HG03521 (cell line): ENCODE results near the gene TTLL5.

Experiments
- ATAC-seq: cut with Tn5 transposase; IDR thresholded peaks from one replicate; pipeline ENCODE4 v1.9.1; 2021; ENCODE audit warnings: mild to moderate bottlenecking, moderate library complexity; ENCODE audit not compliant: unreplicated experiment

TTLL5 gene

DNA sequence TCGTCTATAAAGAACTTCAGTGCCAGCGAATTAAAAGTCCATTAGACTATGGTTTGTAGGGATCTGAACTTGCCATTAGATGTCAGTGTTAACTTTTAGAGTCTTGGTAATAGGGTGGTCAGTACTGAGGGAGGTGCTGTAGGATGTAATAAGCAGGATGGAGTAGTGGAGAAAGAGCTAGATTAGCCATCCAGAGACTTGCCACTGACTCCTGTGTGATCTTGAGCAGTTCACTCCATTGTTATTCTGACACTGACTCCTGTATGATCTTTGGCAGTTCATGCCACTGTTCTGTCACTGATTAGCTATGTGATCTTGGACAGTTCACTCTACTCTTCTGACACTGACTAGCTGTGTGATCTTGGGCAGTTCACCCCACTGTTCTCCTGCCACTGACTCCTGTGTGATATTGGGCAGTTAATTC is 133.6 kb downstream of the TTLL5 start:
- ATAC-seq = no peak

DNA sequence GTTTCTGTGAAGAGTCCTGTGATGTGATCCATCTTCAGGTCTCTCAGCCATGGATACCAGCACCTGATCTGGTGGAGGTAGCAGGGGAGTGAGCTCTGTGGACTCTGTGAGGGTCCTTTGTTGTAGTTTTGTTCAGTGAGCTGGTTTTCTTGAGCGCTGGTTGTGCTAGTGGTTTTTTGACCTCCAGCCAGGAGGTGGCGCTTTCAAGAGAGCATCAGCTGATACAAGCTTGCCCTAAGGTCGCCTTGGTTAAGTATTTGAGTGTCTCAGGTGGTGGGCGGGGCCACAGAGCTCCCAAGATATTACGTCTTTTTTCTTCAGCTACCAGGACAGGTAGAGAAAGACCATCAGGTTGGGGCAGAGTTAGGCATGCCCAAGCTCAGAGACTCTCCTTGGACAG is 139.7 kb downstream of the TTLL5 start:
- no peak for ATAC-seq

DNA sequence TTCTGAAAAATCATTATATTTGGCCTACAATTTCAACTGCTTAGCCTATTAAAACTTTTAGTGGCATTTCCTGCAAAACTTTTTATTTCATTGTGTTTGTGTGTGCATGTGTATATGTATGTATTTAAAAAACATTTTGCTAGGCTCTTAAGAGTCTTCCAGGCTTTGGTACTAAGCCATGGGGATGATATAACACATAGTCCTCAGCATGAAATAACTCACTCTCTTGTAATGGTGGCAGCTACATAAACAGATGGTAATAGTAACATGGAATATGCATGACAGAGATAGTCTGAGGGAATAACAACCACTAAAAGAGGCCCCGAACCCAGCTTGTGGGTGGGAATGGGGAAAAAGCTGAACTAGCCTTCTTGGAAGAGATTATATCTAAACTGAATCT is 141.4 kb downstream of the TTLL5 start:
- ATAC-seq = no peak

DNA sequence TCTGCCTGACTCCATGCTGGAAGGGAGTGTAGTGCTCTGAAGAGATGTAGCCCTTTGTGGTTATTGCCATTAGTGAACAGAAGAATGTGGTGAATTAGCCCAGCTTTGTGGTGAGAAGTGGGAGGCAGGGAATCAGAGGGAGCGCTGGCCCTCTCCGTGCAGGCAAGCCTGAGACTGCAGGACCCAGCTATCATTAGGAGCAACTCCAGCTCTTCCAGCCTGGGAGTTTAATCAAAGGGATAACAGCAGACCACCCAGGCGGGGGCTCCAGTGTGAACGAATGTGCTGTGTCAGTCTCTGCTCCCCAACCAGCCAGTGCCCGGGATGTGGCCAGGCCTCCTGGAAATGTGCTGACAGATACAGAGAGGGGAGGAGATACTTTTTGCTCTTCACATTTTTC is 142.7 kb downstream of the TTLL5 start:
- ATAC-seq = no peak

DNA sequence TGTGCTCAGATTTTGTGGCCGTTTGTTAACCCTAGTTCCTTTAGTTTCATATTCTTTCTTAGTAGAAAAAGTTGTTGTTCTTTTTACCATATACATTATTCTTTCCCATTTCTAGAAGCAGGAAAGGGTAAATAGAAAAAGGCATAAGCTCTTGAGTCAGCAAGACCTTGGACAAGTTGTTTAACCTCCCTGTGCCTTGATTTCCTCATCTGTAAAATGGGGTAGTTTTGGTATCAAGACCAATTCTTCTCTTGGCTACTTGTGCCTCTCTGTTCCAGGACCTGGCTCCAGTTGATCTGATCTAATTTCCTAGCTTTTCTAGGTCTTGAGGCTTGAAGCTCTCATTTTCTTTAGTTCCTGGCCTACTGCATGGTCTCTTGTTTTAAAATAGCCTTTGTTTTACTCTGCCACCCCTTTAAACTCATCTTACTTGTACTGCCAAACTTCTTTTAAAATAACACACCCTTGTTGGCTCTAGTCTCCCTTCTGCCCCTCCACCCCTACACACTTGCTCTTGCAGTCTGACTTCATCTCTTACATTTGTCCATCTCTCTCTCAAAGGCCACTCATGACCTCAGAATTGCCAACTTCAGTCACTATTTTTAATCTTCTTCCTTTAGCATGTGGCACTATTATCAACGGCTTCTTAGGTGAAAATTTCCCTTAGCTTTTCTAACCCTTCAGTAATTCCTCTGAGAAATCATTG is 143.7 kb downstream of the TTLL5 start:
- no peak for ATAC-seq

DNA sequence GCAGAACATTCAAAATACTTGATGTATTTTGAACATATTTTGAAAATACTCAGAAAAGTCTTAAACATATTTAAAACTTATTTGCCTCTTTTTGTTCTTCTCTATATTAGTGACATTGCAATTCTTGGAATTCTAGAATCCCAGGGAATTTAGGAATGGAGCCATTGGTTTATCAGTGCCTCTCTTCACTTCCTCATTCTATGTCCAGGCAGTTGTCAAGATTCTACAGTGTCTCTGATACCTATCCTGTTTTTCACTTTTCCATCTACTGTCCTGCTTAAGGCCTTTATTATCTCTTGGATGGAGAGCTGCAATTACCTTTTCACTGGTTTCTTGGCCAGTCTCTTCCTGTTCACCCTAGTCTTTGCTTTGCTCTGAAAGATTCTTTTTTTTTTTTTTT is 144.6 kb downstream of the TTLL5 start:
- ATAC-seq = no peak

DNA sequence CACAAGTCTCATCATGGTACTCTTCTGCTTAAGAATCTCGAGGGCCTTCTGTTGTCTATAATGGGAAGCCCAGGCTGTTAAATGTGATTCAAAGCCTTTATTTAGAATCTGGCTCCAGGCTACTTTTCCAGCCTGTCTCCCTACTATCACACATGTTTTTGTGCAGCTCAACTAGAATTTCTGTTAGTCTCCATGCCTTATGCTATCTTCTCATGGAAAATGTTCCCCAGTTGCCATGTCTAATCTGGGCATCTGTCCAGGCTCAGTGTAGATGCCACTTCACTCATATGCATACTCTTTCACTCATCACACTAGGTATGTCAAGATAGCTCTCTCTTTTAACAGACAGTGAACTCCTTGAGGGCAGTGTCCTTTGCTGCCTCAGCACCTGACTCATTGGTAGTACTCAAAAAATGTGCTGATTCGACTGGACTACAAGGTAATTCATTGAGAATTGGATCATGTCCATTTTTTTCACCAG is 145.3 kb downstream of the TTLL5 start:
- no peak for ATAC-seq

DNA sequence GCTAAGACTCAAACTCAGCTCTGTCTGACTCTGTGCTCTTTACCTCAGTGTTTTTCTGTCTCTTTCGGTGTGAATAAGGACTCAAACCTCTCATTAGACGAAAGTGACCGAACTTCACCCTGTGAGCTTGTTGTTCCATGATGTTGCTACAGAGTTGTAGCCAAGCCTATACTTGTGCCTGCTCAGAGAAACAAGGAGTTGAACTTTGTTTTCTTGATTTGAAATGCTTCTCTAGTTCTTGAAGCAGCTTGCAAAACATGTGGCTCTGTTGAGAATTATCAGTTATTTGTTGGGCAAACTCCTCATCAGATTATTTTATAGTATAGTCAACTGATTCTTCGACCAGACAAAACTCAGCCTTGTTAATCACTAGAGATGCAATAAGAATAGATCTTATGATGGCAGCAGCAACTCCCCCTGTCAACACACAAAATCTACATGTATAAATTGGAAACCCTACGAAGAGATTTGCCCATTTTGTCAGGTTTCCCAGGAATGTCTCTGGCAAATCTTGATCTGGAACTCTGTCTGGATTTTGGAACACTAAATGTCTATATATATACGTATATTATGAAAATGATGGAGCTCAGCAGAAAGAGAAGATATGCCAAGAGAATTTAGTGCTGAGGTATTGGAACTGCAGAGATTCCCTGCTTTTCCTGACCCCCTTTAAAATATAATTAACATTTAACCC is 146.8 kb downstream of the TTLL5 start:
- no peak for ATAC-seq

DNA sequence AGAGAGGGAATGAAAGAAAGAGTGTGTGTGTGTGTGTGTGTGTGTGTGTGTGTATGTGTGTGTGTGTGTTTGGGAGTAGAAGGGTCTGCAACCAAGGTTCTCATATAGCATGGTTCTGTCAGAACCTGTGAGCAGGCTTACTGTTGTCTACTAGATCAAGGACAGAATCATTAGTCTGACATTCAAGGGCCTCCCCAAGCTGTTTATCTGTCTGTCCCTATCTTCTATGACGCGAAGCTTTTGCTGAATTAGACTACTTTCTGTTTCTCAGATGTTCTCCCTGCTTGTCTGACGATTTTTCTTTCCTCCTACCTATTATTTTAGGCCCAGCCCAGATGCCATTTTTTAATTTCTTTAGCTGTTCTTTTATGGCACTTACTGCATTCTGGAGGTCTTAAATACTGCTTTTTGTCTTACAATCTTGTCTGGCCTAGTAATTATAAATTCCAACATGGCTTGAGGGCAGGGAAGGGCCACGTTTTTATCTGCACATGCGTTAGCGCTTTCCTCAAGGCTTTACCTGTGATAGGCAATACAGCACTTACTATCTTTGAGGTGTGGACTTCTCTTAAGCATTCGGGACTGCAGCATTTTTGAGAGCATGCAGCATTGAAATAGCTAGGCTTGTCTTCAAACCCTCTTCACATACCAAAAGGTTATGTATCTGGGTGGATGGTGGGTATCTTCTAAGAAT is 150.2 kb downstream of the TTLL5 start:
- no peak for ATAC-seq

DNA sequence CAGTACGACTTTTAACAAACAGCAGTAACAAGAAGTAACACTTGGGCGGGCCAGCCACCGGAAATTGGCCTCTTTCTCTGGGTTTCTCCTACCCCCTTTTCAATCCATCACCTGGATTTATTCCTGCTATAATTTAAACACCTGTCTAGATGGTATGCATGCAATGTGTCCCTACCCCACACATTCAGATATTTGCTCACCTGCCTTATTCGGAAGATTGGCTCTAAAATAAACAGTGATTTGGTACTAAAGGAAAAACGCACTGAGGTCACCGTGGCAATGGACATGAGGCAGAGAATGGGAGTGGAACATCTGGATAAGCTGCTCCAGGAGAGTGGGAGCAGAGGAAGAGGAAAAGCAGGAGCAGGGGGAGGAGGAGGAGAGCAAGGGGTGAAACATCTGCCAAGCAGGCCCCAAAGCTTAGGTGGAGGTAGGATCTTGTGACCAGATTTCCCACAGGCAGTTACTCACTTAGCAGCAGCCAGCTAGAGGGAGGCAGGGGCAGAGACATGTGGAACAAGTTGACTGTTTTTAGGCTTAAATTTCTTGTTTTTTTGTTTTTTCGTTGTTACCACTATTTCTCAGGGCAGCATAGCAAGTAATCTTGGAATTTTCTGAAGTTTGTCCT is 150.9 kb downstream of the TTLL5 start:
- no peak for ATAC-seq

DNA sequence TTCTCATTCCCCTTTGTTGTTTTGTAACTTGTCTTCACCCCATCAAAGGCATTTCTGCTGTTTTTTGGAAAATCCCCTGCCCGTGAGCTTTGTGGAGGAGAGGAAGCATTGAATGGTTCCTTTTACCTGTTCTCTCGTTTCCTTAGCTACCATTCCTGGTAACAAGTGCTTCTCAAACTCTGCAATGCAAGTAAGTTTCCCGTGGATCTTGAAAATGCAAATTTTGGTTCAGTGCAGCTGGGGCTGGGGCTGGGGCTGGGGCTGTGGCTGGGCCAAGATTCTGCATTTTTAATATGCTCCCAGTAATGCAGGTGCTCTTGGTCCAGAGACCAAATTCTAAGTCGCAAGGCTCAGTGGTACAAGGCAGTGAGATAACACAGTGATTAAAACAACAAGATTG is 151.6 kb downstream of the TTLL5 start:
- ATAC-seq = no peak

DNA sequence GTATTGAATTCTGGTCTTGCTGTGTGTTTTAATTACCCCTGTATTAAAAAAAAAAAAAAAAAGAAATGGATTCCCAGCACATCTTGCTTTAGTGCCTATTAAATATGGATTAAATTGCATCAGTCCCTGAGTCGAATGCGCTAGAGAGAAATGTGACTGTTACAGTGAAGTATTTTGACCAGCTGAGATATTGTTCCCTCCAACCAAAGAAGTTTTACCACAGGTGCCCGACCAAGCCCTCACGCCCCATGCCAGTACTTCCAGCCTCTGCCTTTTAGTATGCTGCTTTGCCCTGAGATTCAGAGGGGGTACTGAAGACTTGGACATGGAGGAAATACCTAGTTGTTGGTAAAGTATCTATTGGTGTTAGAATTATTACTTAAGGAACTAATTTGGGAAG is 159.7 kb downstream of the TTLL5 start:
- ATAC-seq = no peak

DNA sequence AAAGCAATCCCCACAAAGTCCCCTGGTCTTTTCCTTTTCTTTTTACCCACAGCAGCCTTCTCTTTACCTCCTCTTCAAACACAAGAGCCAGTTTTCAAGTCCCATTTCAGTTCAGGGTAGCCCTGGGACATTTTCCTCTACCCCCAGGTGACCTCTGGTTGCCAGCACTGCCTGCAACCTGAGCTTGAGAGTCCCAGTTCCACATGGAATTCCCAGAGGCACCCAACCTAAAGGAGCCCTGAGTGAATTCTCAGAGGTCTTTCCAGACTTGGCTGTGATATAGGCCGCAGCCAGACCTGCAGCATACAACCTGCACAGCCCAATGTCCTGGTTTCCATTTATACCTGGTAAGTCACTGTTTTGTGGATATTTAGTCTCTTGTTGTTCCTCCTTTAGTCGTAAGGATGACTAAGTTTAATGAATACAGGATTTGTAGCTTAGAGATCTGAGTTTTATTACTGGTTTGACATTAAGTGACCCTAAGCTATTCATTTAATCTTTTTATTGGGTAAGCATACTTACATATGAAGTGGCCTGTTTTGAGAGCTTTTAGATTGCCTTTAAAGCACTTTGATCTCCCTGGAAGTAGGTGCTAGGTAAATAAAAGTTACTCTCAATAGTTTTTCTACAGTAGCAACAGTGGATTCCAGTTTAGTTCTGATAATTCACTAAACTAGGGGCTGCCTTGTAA is 160.9 kb downstream of the TTLL5 start:
- ATAC-seq = no peak

DNA sequence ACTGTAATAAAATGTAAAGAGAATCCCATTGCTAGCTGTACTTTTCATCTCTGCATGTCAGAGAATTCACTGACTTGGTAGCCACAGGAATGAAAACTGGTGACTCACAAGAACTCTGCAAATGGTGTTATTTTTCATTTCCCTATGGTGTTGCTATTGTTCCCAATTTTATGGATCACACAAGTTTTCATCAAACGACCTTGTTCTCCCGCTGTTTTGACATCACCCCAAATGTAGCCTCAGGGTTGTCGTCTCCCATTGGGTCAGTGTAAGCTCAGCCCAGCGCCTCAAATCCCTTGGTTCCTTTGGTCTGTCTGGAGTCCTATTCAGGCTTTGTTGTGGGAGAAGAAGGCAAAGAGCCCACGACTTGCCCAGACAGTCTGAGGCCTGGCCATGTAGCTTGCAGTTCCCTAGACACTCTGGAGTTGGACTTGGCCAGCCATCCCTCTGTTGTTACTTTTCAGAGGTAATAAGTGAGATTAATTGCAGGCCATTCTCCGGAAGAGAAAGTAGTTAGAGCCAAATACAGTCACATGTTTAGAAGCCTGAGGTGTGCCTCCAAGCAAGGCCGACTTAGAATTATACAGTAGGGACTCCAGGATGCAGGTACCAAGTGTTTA is 161.6 kb downstream of the TTLL5 start:
- no peak for ATAC-seq

DNA sequence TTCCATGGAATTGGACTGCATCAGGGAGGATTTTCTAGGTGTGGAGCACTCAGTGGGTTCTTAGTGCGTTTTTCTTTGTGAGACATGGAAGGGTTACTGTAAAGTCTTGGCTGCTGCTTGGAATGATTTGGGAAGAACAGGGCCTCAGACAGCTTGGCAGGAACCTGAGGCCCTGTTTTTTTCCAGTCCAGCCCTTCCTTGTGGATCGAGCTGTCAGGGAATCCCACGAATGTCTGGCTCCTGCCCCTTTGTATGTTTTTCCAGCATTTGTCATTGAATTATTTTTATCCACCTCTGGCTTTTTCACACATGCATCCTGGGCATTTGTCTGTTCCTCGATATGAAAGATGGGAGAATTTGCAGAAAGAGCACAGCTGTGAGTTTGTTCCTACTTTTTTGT is 162.3 kb downstream of the TTLL5 start:
- ATAC-seq = no peak

DNA sequence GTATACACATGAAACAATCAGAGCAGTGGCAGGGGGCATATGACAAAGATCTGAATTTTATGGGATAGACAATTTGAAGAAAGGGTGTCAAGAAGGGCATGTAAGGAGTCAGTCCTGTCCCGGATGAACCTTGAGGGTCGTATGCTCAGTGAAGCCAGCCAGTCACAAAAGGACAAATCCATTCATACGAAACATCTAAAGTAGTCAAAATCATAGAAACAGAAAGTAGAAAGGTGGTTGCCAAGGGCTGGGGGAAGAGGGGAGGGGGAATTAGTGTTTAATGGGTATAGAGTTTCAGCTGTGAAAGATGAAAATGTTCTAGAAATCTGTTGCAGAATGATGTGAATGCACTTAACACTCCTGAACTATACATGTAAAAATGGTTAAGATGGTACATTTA is 163.3 kb downstream of the TTLL5 start:
- no peak for ATAC-seq

DNA sequence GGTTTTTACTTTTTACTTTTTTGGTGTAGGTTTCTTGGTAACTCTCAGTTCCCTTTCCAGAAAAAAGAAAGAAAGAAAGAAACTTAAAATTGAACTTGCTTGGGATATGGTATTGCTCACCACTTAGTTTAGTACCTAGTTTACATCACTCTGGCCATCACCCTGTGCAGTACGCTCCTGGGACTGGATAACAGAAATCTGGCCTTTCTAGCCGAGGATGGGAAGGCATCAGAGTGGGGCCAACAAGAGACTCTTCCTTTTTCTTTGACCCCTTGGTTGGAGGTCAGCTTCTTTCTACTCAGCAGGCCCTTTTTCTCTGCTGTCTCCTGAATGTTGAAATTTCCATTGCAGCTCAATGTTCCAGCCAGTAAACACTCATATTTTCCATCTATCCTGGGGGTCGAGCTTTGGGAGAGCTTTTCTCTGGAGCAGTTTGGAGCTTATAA is 164.1 kb downstream of the TTLL5 start:
- no peak for ATAC-seq

DNA sequence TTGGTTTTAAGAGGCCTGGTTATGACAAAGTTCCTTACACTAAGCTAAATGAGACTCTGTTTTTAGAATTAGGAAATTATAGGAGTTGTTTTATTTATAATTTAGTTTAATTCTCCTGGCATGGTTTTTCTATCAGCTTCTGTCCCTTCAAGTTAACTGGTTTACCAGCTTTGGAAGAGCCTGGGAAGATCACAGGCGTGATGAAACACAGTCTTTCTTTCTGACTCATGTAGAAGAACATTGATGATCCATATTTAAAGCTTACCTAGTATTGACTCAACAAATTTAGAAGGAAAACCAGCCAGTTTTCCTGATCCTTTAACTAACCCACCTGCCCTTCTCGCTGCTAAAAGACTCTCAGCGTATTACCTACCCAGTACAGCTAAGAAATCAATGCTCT is 165.6 kb downstream of the TTLL5 start:
- ATAC-seq = no peak

DNA sequence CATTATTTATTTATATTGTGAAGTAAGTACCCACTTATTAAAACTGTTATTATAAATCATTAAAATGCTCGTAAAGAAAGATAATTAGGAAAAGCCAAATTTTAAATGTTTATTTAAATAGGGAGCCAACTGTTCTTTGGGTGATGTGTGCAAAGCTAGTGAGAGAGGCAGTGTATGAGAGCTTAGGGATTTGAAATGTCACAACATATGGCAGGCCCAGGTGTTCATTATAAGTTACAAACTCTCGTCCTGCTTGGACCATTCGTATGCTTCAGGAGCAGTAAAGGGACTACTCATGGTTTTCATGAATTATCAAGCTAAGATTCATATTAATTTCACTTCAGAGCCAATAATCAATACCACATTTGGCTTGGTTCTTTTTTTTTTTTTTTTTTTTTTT is 166.3 kb downstream of the TTLL5 start:
- ATAC-seq = no peak

DNA sequence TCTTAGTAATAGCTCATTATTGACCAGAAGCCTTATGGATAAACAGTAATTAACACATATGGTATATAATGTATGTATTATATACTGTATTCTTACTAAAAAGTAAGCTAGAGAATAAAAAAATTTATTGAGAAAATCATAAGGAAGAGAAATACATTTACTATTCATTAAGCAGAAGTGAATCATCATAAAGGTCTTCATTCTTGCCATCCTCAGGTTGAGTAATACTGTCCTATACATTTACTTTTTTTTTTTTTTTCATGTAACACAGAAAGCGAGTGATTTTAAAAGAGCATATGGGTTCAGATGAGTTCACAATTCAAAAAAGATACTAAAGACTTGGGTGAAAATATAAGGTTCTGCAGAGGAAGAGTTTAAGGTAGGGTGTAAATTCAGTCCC is 168.3 kb downstream of the TTLL5 start:
- no peak for ATAC-seq
